CD4-positive, alpha-beta T cell treated with Interleukin-15 for 1 hour (primary cell): ENCODE measurements around the gene ECE2.

ENCODE experiments used
- DNase-seq: peaks from one replicate; pipeline ENCODE4 v3.0.0-alpha.2; 2020

The ECE2 gene

DNA sequence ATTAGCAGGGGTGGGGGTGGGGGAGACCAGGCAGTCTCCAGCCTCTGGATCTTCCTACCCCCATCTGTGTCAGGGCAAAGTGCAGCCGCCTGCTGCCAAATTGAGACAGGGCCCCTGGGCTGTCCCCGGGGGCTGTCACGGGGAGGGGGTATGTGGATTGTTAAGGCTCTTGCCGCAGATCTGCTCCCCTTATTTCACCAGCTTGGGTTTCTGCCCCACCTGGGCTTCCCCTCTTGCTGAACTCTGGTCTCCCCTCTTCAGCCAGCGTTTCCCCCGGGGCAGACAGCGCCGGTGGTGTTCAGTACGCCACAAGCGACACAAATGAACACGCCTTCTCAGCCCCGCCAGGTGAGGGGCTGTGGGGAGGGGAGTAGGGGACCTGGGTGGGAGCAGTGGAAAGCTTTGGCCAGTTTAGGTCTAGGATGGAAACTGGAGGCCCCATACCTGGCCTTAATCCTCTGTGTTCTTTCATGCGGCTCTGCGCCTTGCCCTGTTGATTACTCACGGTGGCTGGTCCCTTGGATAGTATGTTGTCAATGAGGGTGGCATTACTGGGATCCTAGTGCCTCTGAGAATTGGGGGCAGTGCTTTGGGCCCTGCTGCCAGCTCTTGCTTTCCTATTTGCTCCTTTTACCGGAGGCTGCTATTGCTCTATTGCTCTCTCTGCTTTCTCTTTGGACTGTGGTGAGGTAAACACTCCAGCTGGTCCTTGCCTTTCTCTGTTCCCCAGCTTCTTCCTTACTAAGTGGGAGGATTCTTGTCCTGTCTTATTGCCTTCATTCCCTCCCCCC, 40.2 kb downstream of the ECE2 start:
- no peak for DNase-seq

DNA sequence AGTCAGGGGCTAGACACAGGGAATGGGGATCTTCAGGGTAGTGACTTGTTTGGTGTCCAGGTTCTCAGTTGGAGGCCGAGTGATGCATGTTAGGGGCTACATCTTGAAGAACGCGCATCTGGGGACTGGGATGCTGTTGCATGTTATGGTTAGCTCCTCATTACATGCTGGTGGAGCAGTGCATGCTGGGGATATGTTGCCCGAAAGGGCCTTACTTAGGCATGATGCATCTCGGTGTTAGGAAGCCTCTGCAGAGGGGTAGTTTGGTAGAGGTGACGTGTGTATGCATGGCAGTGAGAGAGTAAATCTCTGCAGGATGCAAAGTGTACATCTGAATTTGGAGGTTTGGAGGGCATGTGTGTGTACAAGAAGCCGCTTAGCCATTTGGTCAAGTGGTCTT, 41.0 kb downstream of the ECE2 start:
- DNase-seq, result no peak

DNA sequence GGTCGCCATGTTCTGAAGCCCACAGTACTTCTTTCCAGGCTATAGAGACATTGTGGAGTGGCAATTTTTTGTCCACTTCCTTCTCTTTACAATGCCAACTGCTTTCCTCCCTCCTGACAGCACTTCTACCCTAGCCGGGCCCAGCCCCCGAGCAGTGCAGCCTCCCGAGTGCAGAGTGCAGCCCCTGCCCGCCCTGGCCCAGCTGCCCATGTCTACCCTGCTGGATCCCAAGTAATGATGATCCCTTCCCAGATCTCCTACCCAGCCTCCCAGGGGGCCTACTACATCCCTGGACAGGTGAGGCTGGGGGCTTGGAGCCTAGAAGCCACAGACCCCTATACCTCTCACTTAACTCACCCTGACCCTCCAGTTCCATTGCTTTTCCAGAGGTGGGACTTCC, 41.4 kb downstream of the ECE2 start:
- no peak for DNase-seq

DNA sequence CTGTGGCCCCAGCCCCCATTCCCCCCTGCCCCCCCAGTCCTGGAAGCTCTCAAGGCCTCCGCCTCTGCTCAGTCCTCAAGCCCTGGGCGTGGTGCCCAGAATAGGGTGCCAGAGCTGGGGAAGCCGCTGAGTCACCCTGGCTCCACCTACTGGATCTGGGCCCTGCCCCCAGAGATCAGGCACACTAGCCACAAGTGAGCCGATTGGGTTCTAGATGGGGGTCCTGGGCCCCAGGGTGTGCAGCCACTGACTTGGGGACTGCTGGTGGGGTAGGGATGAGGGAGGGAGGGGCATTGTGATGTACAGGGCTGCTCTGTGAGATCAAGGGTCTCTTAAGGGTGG, 44.3 kb downstream of the ECE2 start:
- peak; percentile 69 for DNase-seq

DNA sequence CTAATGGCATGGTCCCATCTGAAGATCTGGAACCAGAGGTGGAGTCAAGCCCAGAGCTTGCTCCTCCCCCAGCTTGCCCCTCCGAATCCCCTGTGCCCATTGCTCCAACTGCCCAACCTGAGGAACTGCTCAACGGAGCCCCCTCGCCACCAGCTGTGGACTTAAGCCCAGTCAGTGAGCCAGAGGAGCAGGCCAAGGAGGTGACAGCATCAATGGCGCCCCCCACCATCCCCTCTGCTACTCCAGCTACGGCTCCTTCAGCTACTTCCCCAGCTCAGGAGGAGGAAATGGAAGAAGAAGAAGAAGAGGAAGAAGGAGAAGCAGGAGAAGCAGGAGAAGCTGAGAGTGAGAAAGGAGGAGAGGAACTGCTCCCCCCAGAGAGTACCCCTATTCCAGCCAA, 45.8 kb downstream of the ECE2 start:
- DNase-seq, result no peak

DNA sequence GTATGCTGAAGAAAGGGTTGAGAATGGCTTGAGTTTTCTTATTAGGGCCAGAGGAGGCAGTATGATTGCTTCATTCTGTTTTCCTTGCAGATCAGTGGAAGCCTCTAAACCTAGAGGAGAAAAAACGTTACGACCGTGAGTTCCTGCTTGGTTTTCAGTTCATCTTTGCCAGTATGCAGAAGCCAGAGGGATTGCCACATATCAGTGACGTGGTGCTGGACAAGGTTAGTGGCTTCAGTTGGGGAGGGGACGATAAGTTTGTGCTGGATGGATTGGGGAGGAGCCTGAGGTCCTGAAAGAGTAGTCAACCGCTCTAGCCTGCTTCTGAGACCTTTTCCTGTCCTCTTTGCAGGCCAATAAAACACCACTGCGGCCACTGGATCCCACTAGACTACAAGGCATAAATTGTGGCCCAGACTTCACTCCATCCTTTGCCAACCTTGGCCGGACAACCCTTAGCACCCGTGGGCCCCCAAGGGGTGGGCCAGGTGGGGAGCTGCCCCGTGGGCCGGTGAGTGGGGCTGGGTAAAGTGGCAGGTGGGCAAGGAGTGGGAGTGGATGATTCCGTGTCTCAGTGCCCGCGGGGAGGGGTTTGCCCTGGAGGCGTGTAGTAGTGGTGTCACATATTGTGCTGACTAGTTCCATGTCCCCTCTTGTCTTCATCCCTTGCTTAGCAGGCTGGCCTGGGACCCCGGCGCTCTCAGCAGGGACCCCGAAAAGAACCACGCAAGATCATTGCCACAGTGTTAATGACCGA, 47.1 kb downstream of the ECE2 start:
- peak; percentile 64 for DNase-seq

DNA sequence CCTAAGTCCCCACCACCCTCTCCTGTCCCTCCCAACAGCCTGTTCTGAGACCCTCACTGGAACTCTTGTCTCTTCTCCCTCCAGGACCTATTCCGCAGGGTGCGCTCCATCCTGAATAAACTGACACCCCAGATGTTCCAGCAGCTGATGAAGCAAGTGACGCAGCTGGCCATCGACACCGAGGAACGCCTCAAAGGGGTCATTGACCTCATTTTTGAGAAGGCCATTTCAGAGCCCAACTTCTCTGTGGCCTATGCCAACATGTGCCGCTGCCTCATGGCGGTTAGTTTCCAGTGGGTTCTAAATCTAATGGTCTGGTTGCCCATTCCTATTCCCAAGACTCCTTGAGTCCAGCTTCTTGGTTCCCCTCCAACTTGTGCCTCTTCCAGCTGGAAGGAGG, 47.9 kb downstream of the ECE2 start:
- no peak for DNase-seq

DNA sequence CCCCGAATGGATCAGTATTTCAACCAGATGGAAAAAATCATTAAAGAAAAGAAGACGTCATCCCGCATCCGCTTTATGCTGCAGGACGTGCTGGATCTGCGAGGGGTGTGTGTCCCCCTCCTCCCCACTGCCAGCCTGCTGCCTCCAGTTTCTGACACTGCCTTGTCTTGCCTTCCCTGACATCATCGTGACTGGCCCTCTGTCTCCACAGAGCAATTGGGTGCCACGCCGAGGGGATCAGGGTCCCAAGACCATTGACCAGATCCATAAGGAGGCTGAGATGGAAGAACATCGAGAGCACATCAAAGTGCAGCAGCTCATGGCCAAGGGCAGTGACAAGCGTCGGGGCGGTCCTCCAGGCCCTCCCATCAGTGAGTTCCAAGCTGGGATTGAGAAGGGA, 49.4 kb downstream of the ECE2 start:
- DNase-seq, result no peak

DNA sequence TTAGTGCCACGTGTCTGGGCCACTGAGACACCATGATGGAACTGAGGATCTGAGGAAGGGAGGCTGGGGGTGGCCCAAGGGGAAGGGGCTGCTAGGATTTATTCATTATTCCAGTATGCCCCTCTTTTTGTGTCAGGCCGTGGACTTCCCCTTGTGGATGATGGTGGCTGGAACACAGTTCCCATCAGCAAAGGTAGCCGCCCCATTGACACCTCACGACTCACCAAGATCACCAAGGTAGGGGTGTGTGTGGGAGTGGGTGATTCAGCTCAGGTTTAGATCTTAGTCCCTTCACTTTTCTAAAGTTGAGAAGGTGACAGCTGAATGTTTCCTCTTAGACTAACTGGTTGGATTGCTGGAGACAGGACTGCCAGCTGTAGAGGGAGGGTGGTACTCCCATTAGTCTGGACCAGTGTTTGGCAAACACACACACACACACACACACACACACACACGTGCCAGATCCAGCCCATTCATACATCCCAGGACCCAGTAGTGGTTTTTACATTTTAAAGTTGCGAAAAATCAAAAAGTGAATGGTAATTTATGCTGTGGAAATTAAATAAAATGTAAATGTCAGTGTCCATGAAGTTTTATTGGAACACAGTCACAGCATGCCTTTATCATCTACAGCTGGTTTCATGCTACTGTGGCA, 50.0 kb downstream of the ECE2 start:
- DNase-seq, result no peak

DNA sequence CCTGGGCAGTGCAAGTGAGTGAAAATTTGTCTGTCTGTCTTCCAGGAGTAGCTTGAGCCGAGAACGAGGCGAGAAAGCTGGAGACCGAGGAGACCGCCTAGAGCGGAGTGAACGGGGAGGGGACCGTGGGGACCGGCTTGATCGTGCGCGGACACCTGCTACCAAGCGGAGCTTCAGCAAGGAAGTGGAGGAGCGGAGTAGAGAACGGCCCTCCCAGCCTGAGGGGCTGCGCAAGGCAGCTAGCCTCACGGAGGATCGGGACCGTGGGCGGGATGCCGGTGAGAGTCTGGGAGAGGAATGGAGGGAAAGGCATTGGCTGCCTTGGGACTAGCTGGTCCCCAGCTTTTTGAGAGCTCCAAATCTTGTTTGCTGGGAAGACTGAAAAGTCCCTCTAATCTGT, 51.3 kb downstream of the ECE2 start:
- no peak for DNase-seq

DNA sequence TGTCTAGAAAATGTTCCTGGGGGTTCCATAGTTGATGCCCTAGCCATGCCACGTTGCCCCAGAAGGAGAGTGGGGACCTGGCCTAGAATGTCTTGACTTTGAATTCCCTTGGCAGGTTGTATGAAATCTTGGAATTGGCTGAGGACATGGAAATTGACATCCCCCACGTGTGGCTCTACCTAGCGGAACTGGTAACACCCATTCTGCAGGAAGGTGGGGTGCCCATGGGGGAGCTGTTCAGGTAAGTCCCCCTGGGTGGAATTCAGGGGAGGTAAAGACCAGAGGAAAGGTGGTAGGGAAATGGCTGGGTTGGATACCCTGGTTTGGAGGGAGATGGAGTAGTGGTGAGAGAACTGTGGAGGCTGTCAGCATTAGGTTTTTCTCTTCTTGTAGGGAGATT, 52.7 kb downstream of the ECE2 start:
- DNase-seq, result no peak

DNA sequence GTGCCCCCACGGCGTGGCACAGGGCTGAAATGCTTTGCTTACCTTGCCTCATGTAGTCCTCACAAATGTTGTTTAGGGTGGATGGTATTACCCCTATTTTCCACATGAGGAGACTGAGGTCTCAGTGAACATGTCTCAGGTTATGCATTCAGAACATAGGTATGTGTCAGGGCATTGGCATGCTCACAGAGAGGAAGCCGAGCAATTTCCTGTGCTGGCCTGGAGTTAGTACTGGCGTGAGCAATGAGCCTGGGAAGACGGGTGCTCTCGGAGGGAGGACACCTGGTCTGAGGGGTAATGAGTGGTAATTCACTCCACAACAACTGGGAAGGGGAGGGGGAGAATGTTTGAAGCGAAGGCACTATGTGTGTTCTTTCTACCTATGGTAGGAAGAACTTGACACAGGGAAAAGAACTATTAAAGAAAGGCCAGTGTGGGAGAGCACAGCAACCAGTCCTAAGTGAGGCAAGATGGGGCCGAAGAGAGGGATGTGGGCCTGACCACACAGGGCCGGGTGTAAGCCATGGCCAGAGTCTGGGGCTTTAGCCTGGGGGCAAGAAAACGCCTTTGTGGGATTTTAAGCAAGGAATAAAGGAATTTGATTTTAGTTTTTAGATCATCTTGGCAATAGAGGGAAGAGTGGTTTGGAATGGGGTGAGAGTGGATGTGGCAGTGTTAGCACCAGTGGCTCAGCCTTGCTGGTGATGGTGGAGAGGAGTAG, 56.7 kb downstream of the ECE2 start:
- no peak for DNase-seq

DNA sequence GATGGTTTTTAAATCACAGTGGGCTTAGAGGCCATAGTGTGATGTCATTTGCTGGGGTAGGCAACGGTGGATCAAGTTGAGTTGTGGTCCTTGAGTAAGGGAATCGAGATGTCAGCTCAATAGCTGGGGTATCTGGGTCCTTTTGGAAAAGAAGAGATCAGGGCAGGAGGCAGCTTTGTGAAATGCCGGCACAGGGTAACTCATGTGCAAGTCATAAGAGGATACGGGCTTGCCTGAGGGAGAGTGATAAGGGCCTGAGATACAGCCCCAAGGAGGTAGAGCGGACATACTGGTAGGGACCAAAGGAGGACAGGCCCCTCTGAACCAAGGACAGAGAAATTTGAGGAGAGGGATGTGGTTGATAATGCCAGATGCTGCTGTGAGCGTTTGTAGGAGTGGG, 57.4 kb downstream of the ECE2 start:
- DNase-seq, result no peak

DNA sequence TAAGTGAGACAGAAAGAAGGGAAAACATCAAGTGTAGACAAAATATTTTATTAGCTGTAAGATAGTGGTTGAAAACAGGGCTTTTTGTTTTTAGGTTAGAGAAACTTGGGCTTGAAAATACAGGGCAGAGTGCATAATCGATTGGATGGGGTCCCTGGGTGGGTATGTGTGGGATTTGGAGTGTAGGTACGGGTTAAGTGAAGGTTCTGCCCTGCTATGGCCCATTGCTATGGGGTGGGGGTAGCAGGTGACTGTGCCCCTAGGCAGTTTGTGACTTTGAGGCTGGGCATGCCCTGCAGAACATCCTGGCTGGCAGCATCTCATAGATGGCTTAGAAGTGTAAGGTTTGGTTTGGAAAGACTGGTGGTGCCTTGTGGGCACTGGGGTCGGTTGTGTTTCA, 57.9 kb downstream of the ECE2 start:
- no peak for DNase-seq

DNA sequence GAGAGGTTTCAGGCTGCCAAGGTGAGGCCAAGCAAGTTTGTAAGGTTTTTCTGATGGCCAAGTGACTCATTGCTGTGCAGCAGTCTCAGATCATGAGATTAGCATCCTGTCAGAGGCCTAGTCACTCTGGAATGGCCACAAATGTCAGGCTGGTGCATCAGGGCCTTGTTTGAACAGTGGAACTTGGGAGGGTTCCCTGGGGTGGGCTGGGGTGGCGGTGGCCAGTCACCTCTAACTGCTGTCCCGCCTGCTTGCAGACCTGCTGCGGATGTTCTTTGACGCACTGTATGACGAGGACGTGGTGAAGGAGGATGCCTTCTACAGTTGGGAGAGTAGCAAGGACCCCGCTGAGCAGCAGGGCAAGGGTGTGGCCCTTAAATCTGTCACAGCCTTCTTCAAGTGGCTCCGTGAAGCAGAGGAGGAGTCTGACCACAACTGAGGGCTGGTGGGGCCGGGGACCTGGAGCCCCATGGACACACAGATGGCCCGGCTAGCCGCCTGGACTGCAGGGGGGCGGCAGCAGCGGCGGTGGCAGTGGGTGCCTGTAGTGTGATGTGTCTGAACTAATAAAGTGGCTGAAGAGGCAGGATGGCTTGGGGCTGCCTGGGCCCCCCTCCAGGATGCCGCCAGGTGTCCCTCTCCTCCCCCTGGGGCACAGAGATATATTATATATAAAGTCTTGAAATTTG, 58.8 kb downstream of the ECE2 start:
- DNase-seq, result peak; percentile 36

DNA sequence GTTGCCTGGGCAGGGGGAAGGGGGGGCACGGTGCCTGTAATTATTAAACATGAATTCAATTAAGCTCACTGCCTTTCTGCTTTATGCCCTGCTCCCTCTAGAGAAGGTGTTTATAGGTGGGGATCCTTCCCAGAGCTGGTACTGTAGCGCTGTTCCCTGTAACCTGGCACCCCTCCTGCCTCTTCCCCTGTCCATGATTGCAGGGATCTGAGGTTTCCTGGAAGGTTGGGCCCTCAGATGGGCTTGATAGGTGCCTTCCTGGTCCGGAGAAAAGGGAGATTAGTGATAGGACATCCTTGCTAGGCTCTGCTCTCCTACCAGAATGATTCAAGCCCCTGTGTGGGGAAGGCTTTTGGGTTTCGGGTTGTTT, 59.5 kb downstream of the ECE2 start:
- DNase-seq, result no peak

DNA sequence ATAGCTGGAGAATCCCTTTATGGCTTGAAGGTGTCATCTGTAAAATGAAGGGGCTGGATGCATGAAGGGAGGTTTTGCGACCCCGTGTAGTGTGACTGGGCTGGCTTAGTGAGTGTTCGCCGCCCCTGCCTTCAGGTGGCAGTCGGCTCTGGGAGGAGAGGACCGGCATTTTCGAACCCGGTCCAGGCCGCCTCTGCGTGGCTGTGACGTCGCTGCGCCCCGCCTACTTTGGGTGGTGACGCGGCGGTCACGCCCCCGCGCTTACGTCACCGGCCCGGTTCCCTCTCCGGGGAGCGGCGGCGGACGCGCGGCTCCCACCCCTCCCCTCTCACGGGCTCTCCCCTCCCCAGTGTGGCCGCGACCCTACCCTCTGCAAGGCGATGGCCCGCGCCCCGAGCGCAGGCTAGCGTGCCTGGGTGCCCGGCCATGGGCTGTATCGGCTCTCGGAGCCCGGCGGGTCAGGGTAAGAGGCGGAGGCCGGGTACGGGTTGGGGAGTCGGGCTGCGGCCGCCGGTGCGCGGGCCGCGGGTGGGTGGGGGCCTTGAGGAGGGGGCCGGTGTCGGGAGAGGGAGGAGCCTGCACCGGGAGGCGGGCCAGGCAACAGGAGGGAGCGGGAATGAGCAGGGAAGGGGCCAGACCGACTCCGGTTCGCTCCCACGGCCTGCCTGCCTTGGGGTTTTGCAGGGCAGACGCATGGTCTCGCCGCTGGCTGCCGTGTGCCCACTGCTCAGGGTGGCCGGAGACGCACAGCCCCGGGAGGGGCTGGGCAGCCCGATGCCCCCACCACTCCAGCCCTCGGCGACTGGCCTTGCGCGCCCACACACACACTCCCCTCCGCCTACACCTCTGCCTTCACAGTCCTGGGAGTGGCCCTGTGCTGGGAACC, 60.1 kb downstream of the ECE2 start:
- DNase-seq, result peak; percentile 88

DNA sequence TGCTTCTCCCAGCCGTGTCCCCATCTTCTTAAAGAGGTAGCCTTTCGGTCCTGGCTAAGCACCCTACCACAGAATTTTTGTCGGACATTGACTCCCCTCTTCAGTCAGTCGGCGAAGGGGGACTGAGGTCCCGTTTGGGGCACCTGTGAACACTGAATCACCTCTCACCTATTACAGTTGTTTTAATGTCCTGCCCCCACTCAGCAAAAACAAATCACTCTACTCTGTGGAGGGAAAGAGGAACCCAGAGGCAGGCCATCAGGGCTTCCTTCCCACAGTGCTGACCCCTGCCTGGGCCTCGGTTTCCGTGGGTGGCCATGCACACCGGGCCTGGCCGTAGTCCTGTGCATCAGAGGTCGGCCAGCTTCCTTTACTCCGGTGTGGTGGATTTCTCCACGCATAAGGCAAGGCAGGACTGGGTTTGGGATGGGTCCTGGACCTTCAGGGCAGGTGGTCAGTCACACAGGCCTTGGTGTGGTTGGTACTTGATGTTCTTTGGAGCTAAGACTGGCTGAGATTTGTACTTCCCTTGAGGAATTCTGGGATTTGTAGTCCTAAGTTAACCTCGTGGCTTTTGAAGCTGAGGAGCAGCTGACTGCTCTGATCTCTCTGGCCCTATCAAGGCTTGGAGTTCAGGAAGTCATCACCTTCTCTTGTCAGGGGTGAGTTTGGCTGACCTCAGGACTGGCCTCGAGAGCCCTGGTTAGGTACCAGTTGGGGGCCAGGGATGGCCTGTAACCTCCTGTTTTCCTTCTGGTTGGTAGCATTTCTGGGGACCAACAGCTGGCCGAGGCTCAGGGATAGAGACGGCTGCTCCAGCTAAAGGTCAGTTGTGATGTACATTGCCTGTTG, 61.0 kb downstream of the ECE2 start:
- no peak for DNase-seq

DNA sequence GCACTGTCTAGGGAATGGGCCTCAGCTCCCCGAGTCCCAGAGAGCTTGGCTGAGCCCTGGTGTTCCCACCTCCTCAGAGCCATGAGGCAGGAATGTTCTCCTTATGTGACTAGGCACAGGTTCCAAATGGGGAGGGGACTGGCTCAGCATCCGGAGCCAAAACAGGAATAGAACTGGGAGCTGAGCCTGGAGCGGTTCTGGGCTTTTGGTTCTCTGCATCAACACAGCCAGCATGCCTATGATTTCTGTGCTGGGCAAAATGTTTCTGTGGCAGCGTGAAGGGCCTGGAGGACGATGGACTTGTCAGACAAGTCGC, 61.5 kb downstream of the ECE2 start, which contains the start of gene FAM131A:
FAM131A (plus strand) TSS at position 202 of the 316 bp plus-strand sequence; CDS start at position 233, 31 bp downstream.
- no peak for DNase-seq

DNA sequence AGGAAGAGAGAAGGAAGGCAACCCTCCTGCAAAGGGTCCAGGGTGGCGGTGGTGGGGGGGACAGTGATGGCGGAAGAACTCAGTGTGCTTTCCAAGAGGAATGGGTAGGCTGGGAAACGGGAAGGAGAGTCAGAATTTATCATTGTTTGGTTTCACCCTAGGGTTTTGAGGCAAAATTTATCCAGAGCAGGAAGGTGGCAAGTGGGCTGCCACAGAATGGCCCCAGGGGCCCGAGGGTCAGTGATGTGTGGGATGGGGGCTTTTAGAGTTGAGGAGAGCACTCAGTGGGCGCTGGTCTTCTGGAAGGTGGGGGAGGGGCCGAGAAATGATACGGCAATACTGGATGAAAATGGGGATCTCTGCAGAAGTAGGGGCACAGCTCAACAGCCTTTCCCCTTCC, 62.2 kb downstream of the ECE2 start:
- no peak for DNase-seq

DNA sequence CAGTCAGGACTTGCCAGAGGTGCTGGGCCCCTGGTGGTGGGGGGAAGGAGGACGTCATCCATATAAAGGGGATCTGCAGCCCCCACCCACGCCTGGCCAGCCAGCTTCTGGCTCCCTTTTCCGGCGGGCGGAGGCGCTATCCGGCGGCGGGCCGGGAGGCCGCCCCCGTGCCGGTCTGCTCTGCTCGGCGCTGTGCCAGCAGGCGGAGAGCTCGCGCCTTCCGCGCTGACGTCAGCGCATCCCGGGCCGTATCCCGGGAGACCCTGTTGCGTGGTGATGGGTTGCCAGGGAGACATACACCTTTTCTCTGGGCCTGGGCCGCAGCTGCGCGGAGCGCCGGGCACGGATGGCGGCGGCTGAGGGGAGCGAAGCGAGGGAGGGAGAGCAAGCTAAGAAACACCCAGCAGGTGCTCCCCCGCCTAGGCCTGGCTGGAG, 62.7 kb downstream of the ECE2 start:
- peak; percentile 24 for DNase-seq
